CD4-positive, alpha-beta T cell treated with Interleukin-1 beta for 1 hour (primary cell): ENCODE data around the gene RNF175.
"Not testable (repeated sequence)": the region's sequence is repeated elsewhere in the genome, so short reads cannot be mapped to it uniquely, and the experiment has no call there.

Experiments used
- DNase-seq, 2 donors: peaks; one replicate each; pipeline ENCODE4 v3.0.0-alpha.2; 2020 to 2022

Gene RNF175

GRCh38 chr4:153669838-153670237, 90.0 kb downstream of the RNF175 start:
- DNase-seq, result no peak

- no peak for DNase-seq
These were observed 91.2 kb downstream of the RNF175 start for GRCh38 chr4:153668647-153669046.

- DNase-seq, result not testable (repeated sequence)
These were observed 93.3 kb downstream of the RNF175 start for GRCh38 chr4:153666505-153666904.

GRCh38 chr4:153663667-153664066, 96.2 kb downstream of the RNF175 start:
- no peak for DNase-seq

GRCh38 chr4:153661908-153662307, 97.9 kb downstream of the RNF175 start:
- no peak for DNase-seq

- DNase-seq, result no peak
These were observed 98.5 kb downstream of the RNF175 start for GRCh38 chr4:153661215-153661822.
